Fibroblast of lung (primary cell): ENCODE results near the gene ZBTB8A. TPM values are rescaled to one million over a fixed set of nuclear protein-coding genes. Genes with fewer than 3 reads are reported as not detected.

Experiments
- DNase-seq, 2 donors: peaks; one replicate each; pipeline versions ENCODE4 v3.0.0 to v3.0.0-alpha.2; 2010; ENCODE audit warnings: low read depth in 2 of 2
- H2AFZ ChIP-seq: 2 replicates; pipeline ENCODE4 v1.5.1; 2012; ENCODE audit warnings: low read length, control low read depth, inconsistent platforms
- H3K27ac ChIP-seq: 2 replicates; pipeline ENCODE4 v1.5.1; 2011; ENCODE audit warnings: low read length, control low read depth; ENCODE audit not compliant: insufficient read depth
- H3K27me3 ChIP-seq: 2 replicates; pipeline ENCODE4 v1.5.1; 2011; ENCODE audit warnings: mild to moderate bottlenecking, low read length; ENCODE audit not compliant: control insufficient read depth, insufficient read depth
- H3K36me3 ChIP-seq: 2 replicates; pipeline ENCODE4 v1.5.1; 2011; ENCODE audit warnings: low read length; ENCODE audit not compliant: control insufficient read depth, insufficient read depth
- H3K4me1 ChIP-seq: 2 replicates; pipeline ENCODE4 v1.5.1; 2011; ENCODE audit warnings: low read length; ENCODE audit not compliant: control insufficient read depth, insufficient read depth; ENCODE audit errors: extremely low read depth
- H3K4me2 ChIP-seq: 2 replicates; pipeline ENCODE4 v1.5.1; 2011; ENCODE audit warnings: low read length, control low read depth; ENCODE audit not compliant: insufficient read depth; ENCODE audit errors: extremely low read depth
- H3K4me3 ChIP-seq, 4 experiments: fragments of 200-600 bp in 1 of 4; sonication (generic) in 1 of 4; replicated peaks in 1 of 4; 2 replicates each; pipeline ENCODE4 v1.5.1; 2011 to 2016; ENCODE audit warnings: low read length in 4 of 4, low read depth in 3 of 4, mild to moderate bottlenecking in 3 of 4, control low read depth in 2 of 4, inconsistent platforms in 1 of 4, mixed read lengths in 1 of 4; ENCODE audit not compliant: insufficient read depth in 1 of 4; ENCODE audit errors: control extremely low read depth in 1 of 4
- H3K79me2 ChIP-seq: 2 replicates; pipeline ENCODE4 v1.5.1; 2012; ENCODE audit warnings: mild to moderate bottlenecking, low read length, inconsistent platforms; ENCODE audit not compliant: control insufficient read depth, insufficient read depth
- H3K9ac ChIP-seq: 2 replicates; pipeline ENCODE4 v1.5.1; 2011; ENCODE audit warnings: mild to moderate bottlenecking, low read length, control low read depth; ENCODE audit not compliant: insufficient read depth
- H3K9me3 ChIP-seq: 2 replicates; pipeline ENCODE4 v1.5.1; 2012; ENCODE audit warnings: low read depth, low read length; ENCODE audit not compliant: control insufficient read depth, insufficient read depth
- H4K20me1 ChIP-seq: 2 replicates; pipeline ENCODE4 v1.5.1; 2011; ENCODE audit warnings: low read length; ENCODE audit not compliant: control insufficient read depth, insufficient read depth; ENCODE audit errors: extremely low read depth
- EZH2 ChIP-seq: IDR thresholded peaks from 2 replicates; pipeline ENCODE4 v1.5.1; 2012; ENCODE audit warnings: low read length, control low read depth, mild to moderate bottlenecking; ENCODE audit errors: missing control alignments
- polyA plus RNA-seq, 2 donors: library from polyadenylated mRNA; depleted of rRNA in 1 of 2; stranded (reverse) in 1 of 2; unstranded in 1 of 2; fragments of >200 nt; gene quantifications; 2 replicates each; pipeline ENCODE4 v1.2.1, GENCODE V29; 2011 to 2012; ENCODE audit warnings: missing spikeins in 1 of 2
- total RNA-seq: library from RNA; depleted of rRNA; stranded (reverse); fragments of >200 nt; gene quantifications from 2 replicates; pipeline ENCODE4 v1.2.1, GENCODE V29; 2014
- TF ChIP-seq, protein P1 (sequence below), 2 donors: IDR thresholded peaks in 1 of 2; conservative IDR thresholded peaks in 1 of 2; 1 replicate in 1 of 2; 2 replicates in 1 of 2; pipeline ENCODE4 v1.5.1; 2011 to 2012; ENCODE audit warnings: low read length in 2 of 2, control low read depth in 1 of 2, inconsistent platforms in 1 of 2, low read depth in 1 of 2, mild to moderate bottlenecking in 1 of 2

Gene ZBTB8A
- total and polyA plus RNA-seq, 2 donors (not counting 1 experiment from before 2014, with no cell fraction given): 5.9 to 6.9 TPM

DNA sequence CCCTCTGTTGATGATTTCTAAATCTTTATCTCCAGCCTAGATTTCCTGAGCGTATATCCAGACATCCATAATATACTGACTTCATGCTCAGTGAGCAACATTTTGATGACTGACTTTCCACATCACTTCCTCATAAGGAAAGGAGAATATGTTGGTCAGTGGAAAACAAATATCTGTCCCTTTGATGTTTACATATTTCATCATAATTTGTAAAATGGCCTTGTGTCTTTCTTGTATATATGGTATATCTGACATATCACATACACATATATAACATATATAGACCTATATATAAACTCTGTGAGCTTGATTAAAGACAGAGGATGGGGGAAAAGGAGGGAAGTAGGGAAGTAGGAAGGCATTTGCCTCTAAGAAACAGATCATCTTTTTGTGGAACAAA lies 18.6 kb downstream of the ZBTB8A start:
- H3K27me3 ChIP-seq: no peaks in the 10 kb centered on the region
- no peak overlapping the region for H3K4me2 ChIP-seq
- no peak overlapping the region for H2AFZ ChIP-seq
- H3K9ac ChIP-seq: no peak overlapping the region
- H3K9me3 ChIP-seq: no peaks in the 10 kb centered on the region
- H3K36me3 ChIP-seq: no peaks in the 10 kb centered on the region
- H3K4me3 ChIP-seq: no peak overlapping the region
- no peak overlapping the region for H3K27ac ChIP-seq
- H3K4me1 ChIP-seq: no peaks in the 10 kb centered on the region
- TF ChIP-seq, protein P1, sequence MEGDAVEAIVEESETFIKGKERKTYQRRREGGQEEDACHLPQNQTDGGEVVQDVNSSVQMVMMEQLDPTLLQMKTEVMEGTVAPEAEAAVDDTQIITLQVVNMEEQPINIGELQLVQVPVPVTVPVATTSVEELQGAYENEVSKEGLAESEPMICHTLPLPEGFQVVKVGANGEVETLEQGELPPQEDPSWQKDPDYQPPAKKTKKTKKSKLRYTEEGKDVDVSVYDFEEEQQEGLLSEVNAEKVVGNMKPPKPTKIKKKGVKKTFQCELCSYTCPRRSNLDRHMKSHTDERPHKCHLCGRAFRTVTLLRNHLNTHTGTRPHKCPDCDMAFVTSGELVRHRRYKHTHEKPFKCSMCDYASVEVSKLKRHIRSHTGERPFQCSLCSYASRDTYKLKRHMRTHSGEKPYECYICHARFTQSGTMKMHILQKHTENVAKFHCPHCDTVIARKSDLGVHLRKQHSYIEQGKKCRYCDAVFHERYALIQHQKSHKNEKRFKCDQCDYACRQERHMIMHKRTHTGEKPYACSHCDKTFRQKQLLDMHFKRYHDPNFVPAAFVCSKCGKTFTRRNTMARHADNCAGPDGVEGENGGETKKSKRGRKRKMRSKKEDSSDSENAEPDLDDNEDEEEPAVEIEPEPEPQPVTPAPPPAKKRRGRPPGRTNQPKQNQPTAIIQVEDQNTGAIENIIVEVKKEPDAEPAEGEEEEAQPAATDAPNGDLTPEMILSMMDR (conservative IDR thresholded peaks at IDR 0.05 in 1 of 2, IDR thresholded peaks at IDR 0.05 in 1 of 2; ENCODE audit: low read depth in 1 of 2, low read length in 2 of 2): no peak
- TF ChIP-seq EZH2: no peak
- DNase-seq: no peak
- no peaks in the 10 kb centered on the region for H3K79me2 ChIP-seq
- no peaks in the 10 kb centered on the region for H4K20me1 ChIP-seq

DNA sequence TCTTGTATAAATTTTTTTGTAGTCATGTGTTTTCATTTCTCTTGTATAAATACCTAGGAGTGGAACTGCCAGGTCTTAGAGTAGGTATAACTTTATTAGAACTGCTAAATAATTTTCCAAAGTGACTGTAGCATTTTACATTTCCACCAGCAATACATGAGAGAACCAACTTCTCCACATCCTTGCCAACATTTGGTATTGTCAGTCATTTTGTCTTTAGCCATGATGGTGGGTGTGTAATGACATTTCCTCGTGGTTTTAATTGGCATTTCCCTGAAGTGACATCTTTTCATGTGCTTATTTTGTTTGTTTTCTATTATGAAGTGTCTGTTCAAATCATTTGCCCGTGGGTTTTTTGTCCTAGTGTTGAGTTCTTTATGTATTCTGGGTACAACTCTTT lies 29.7 kb downstream of the ZBTB8A start:
- TF ChIP-seq, protein P1 (conservative IDR thresholded peaks at IDR 0.05 in 1 of 2, IDR thresholded peaks at IDR 0.05 in 1 of 2; ENCODE audit: low read depth in 1 of 2, low read length in 2 of 2): no peak
- TF ChIP-seq EZH2: no peak
- Histone ChIP-seq H3K36me3 (no peaks in the 10 kb centered on the region), H4K20me1 (no peaks in the 10 kb centered on the region), H3K9ac (no peak overlapping the region), H3K9me3 (no peaks in the 10 kb centered on the region), H3K27me3 (no peaks in the 10 kb centered on the region), H3K27ac (no peak overlapping the region), H3K4me3 (no peak overlapping the region), H3K4me1 (no peaks in the 10 kb centered on the region), H3K79me2 (no peaks in the 10 kb centered on the region), H3K4me2 (no peak overlapping the region), H2AFZ (no peak overlapping the region)
- DNase-seq: no peak

DNA sequence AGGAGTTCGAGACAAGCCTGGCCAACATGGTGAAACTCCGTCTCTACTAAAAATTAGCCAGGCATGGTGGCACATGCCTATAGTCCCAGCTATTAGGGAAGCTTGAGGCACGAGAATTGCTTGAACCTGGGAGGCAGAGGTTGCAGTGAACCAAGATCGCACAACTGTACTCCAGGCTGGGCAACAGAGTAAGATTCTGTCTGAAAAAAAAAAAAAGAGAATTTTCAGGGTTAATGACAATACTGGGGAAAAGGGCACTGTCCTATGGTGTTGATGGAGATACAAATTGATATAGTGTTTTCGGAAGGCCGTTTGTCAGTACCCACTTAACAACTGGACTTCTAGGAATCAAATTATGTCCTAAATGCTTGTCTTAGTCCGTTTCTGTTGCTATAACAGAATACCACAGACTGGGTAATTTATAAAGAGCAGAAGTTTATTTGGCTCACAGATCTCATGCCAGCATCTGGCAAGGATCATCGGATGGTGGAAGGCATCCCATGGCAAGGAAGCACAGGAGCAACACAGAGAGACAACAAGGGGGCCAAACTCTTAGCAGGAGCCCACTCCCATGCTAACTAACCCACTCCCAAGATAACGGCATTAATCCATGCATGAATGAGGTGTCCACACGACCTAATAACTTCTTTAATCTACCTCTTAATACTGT lies 41.3 kb downstream of the ZBTB8A start:
- no peak overlapping the region for H3K27ac ChIP-seq
- no peaks in the 10 kb centered on the region for H3K4me1 ChIP-seq
- H4K20me1 ChIP-seq: no peaks in the 10 kb centered on the region
- H3K4me2 ChIP-seq: no peak overlapping the region
- H3K9ac ChIP-seq: no peak overlapping the region
- no peaks in the 10 kb centered on the region for H3K27me3 ChIP-seq
- H3K4me3 ChIP-seq: no peak overlapping the region
- H2AFZ ChIP-seq: no peak overlapping the region
- no peak for DNase-seq
- H3K79me2 ChIP-seq: no peaks in the 10 kb centered on the region
- H3K9me3 ChIP-seq: no peaks in the 10 kb centered on the region
- H3K36me3 ChIP-seq: no peaks in the 10 kb centered on the region
- no peak for TF ChIP-seq EZH2
